ENCODE measurements around the gene TTF2. TPM values are rescaled to one million over a fixed set of nuclear protein-coding genes. Genes with fewer than 3 reads are reported as not detected.
"Not testable (repeated sequence)": the region's sequence is repeated elsewhere in the genome, so short reads cannot be mapped to it uniquely, and the experiment has no call there.

TTF2 gene
- total and polyA plus RNA-seq, 2 donors, result 5.8 to 26.3 TPM

GRCh38 chr1:117143172-117143571 is 83.0 kb downstream of the TTF2 start:
- no peak overlapping the region for H3K4me3 ChIP-seq (ENCODE audit: low read length in 2 of 2)
- H3K27me3 ChIP-seq (ENCODE audit: control insufficient read depth in 2 of 2, insufficient read depth in 1 of 2, low read length in 1 of 2), result no peaks in the 10 kb centered on the region
- DNase-seq (ENCODE audit: low read depth in 6 of 9, low spot score in 9 of 9), result no peak
- no peaks in the 10 kb centered on the region for H3K4me1 ChIP-seq (ENCODE audit: control insufficient read depth in 2 of 2, insufficient read depth in 2 of 2, low read length in 2 of 2)
- H3K36me3 ChIP-seq (ENCODE audit: control insufficient read depth in 2 of 2, insufficient read depth in 2 of 2, low read length in 1 of 2), result no peaks in the 10 kb centered on the region
- no peak overlapping the region for H3K27ac ChIP-seq (ENCODE audit: low read depth in 1 of 2, low read length in 1 of 2)
- no peaks in the 10 kb centered on the region for H3K9me3 ChIP-seq (ENCODE audit: control insufficient read depth in 2 of 2, insufficient read depth in 1 of 2, low read length in 1 of 2)

GRCh38 chr1:117143871-117144270 is 83.7 kb downstream of the TTF2 start:
- Histone ChIP-seq H3K9me3 (ENCODE audit: control insufficient read depth in 2 of 2, insufficient read depth in 1 of 2, low read length in 1 of 2) (no peaks in the 10 kb centered on the region), H3K36me3 (ENCODE audit: control insufficient read depth in 2 of 2, insufficient read depth in 2 of 2, low read length in 1 of 2) (no peaks in the 10 kb centered on the region), H3K4me3 (ENCODE audit: low read length in 2 of 2) (no peak overlapping the region), H3K27me3 (ENCODE audit: control insufficient read depth in 2 of 2, insufficient read depth in 1 of 2, low read length in 1 of 2) (no peaks in the 10 kb centered on the region), H3K4me1 (ENCODE audit: control insufficient read depth in 2 of 2, insufficient read depth in 2 of 2, low read length in 2 of 2) (no peaks in the 10 kb centered on the region), H3K27ac (ENCODE audit: low read depth in 1 of 2, low read length in 1 of 2) (no peak overlapping the region)
- DNase-seq (ENCODE audit: low read depth in 6 of 9, low spot score in 9 of 9), result no peak
- 95% methylated on average over 3 of the region's 3 CpGs for WGBS

DNA sequence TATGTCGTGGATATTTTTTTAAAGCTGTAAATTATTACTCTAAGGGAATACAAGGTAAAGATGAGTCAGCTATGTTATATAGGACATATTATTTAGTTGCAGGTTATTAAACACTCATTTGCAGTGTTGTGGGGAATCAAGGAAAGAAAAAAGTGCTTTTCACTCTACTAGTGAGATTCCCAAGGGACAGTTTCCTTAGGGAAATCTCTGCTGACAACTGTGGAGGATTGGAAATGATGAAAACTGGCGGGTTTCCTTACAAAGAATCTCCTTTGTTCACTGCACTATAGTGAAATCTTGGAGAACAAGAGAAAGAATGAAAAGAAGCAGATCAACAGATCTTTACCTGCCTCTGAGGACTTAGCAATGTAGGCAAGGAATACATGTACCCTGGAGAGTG is 85.9 kb downstream of the TTF2 start:
- Histone ChIP-seq H3K9me3 (ENCODE audit: control insufficient read depth in 2 of 2, insufficient read depth in 1 of 2, low read length in 1 of 2) (no peaks in the 10 kb centered on the region), H3K4me1 (ENCODE audit: control insufficient read depth in 2 of 2, insufficient read depth in 2 of 2, low read length in 2 of 2) (no peaks in the 10 kb centered on the region), H3K27ac (ENCODE audit: low read depth in 1 of 2, low read length in 1 of 2) (no peak overlapping the region), H3K4me3 (ENCODE audit: low read length in 2 of 2) (no peak overlapping the region), H3K36me3 (ENCODE audit: control insufficient read depth in 2 of 2, insufficient read depth in 2 of 2, low read length in 1 of 2) (no peaks in the 10 kb centered on the region), H3K27me3 (ENCODE audit: control insufficient read depth in 2 of 2, insufficient read depth in 1 of 2, low read length in 1 of 2) (no peaks in the 10 kb centered on the region)
- DNase-seq (ENCODE audit: low read depth in 6 of 9, low spot score in 9 of 9), result no peak
- 92% methylated on average over 2 of the region's 2 CpGs for WGBS

DNA sequence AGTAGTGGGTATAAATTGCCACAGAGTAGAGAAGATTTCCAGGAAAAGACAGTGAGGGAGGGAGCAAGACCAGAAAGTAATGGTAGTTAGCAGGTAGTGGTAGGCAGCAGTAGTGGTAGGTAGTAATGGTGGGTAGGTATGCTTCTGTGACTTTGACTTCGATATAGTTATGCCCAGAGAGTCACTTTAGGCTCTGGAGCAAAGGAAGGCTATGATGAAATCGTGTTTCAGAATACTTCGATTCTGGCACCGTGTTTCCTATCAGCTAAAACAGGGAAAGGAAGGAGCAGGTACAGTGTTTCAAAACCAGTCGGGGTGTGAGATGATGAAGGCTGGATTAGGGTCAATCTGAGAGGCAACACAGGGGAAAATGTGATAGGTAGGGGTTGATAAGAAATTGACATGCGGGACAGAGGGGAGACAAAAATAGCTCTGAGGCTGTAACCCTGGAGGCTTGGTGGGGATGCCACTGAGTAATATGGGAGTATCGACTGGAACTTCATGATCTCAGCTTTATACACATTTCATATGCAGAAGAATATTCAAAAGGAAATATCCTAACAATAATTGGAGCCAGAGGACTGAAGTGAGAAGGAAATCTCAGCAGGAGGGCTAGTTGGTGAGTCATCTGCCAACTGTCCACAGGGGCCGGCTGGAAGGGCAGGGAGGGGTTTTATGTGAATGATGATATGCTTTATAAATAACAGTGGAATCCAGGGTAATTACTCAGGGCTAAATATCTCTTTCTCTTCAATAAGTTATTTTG is 86.6 kb downstream of the TTF2 start:
- no peaks in the 10 kb centered on the region for H3K36me3 ChIP-seq (ENCODE audit: control insufficient read depth in 2 of 2, insufficient read depth in 2 of 2, low read length in 1 of 2)
- no peak overlapping the region for H3K27ac ChIP-seq (ENCODE audit: low read depth in 1 of 2, low read length in 1 of 2)
- H3K9me3 ChIP-seq (ENCODE audit: control insufficient read depth in 2 of 2, insufficient read depth in 1 of 2, low read length in 1 of 2), result peaks cover 0 to 4% of the 10 kb centered on the region in 2 donors
- no peaks in the 10 kb centered on the region for H3K4me1 ChIP-seq (ENCODE audit: control insufficient read depth in 2 of 2, insufficient read depth in 2 of 2, low read length in 2 of 2)
- 95% methylated on average over 8 of the region's 8 CpGs for WGBS
- no peak overlapping the region for H3K4me3 ChIP-seq (ENCODE audit: low read length in 2 of 2)
- no peak for DNase-seq (ENCODE audit: low read depth in 6 of 9, low spot score in 9 of 9)
- H3K27me3 ChIP-seq (ENCODE audit: control insufficient read depth in 2 of 2, insufficient read depth in 1 of 2, low read length in 1 of 2), result no peaks in the 10 kb centered on the region

GRCh38 chr1:117147341-117147831 is 87.3 kb downstream of the TTF2 start:
- DNase-seq (ENCODE audit: low read depth in 6 of 9, low spot score in 9 of 9), result no peak
- Histone ChIP-seq H3K36me3 (ENCODE audit: control insufficient read depth in 2 of 2, insufficient read depth in 2 of 2, low read length in 1 of 2) (no peaks in the 10 kb centered on the region), H3K27me3 (ENCODE audit: control insufficient read depth in 2 of 2, insufficient read depth in 1 of 2, low read length in 1 of 2) (no peaks in the 10 kb centered on the region), H3K4me3 (ENCODE audit: low read length in 2 of 2) (no peak overlapping the region), H3K9me3 (ENCODE audit: control insufficient read depth in 2 of 2, insufficient read depth in 1 of 2, low read length in 1 of 2) (peaks cover 0 to 4% of the 10 kb centered on the region in 2 donors), H3K4me1 (ENCODE audit: control insufficient read depth in 2 of 2, insufficient read depth in 2 of 2, low read length in 2 of 2) (no peaks in the 10 kb centered on the region), H3K27ac (ENCODE audit: low read depth in 1 of 2, low read length in 1 of 2) (no peak overlapping the region)
- WGBS, result 80% methylated on average over 4 of the region's 4 CpGs

DNA sequence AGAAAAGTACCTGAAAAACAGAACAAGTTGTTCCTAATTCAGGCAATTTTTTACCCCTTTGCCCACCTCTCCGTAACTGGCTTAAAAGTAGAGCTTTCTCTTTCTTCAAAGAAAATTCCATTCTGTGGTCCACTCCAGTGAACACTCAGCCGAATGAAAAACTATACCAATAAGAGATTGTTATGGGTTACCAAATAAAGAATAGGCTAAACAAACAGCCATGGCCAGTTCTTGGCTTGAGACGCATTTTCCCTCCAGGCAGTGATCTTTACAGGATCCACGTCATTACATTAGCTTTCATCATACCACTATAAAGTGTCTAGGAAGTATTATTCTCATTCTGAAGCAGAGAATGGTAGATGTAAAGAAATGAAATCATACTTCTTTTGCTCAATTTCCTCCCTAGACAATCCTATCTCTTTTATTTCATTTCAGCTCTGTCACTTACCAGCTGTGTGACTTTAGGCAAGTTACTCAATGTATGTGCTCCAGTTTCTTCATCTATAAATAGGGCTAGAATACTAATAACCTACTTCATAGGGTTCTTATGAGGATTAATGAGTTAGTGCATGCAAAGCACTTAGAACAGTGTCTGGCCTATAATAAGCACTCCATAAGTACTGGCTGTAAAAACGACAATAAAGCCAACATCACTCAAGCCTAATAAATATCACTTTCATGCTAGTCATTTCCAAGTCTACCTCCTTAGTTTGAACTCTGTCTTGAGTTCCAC is 87.9 kb downstream of the TTF2 start:
- no peaks in the 10 kb centered on the region for H3K36me3 ChIP-seq (ENCODE audit: control insufficient read depth in 2 of 2, insufficient read depth in 2 of 2, low read length in 1 of 2)
- no peaks in the 10 kb centered on the region for H3K27me3 ChIP-seq (ENCODE audit: control insufficient read depth in 2 of 2, insufficient read depth in 1 of 2, low read length in 1 of 2)
- WGBS, result 95% methylated on average over 5 of the region's 5 CpGs
- no peak overlapping the region for H3K27ac ChIP-seq (ENCODE audit: low read depth in 1 of 2, low read length in 1 of 2)
- H3K9me3 ChIP-seq (ENCODE audit: control insufficient read depth in 2 of 2, insufficient read depth in 1 of 2, low read length in 1 of 2), result peaks cover 0 to 4% of the 10 kb centered on the region in 2 donors
- DNase-seq (ENCODE audit: low read depth in 6 of 9, low spot score in 9 of 9), result no peak
- no peaks in the 10 kb centered on the region for H3K4me1 ChIP-seq (ENCODE audit: control insufficient read depth in 2 of 2, insufficient read depth in 2 of 2, low read length in 2 of 2)
- H3K4me3 ChIP-seq (ENCODE audit: low read length in 2 of 2), result no peak overlapping the region

- Histone ChIP-seq H3K4me1 (ENCODE audit: control insufficient read depth in 2 of 2, insufficient read depth in 2 of 2, low read length in 2 of 2) (no peaks in the 10 kb centered on the region), H3K9me3 (ENCODE audit: control insufficient read depth in 2 of 2, insufficient read depth in 1 of 2, low read length in 1 of 2) (peaks cover 0 to 4% of the 10 kb centered on the region in 2 donors), H3K27ac (ENCODE audit: low read depth in 1 of 2, low read length in 1 of 2) (no peak overlapping the region), H3K36me3 (ENCODE audit: control insufficient read depth in 2 of 2, insufficient read depth in 2 of 2, low read length in 1 of 2) (no peaks in the 10 kb centered on the region), H3K27me3 (ENCODE audit: control insufficient read depth in 2 of 2, insufficient read depth in 1 of 2, low read length in 1 of 2) (no peaks in the 10 kb centered on the region), H3K4me3 (ENCODE audit: low read length in 2 of 2) (no peak overlapping the region)
- 88% methylated on average over 2 of the region's 2 CpGs for WGBS
- no peak for DNase-seq (ENCODE audit: low read depth in 6 of 9, low spot score in 9 of 9)
Measured at GRCh38 chr1:117150316-117150715, 90.2 kb downstream of the TTF2 start.

- H3K9me3 ChIP-seq (ENCODE audit: control insufficient read depth in 2 of 2, insufficient read depth in 1 of 2, low read length in 1 of 2); H3K4me3 ChIP-seq (ENCODE audit: low read length in 2 of 2); H3K27ac ChIP-seq (ENCODE audit: low read depth in 1 of 2, low read length in 1 of 2); H3K27me3 ChIP-seq (ENCODE audit: control insufficient read depth in 2 of 2, insufficient read depth in 1 of 2, low read length in 1 of 2); H3K4me1 ChIP-seq (ENCODE audit: control insufficient read depth in 2 of 2, insufficient read depth in 2 of 2, low read length in 2 of 2); DNase-seq (ENCODE audit: low read depth in 6 of 9, low spot score in 9 of 9); H3K36me3 ChIP-seq (ENCODE audit: control insufficient read depth in 2 of 2, insufficient read depth in 2 of 2, low read length in 1 of 2): not testable (repeated sequence)
- 89% methylated on average over 5 of the region's 5 CpGs for WGBS
Measured at GRCh38 chr1:117151305-117151704, 91.2 kb downstream of the TTF2 start.
